Stimulated activated CD4-positive, alpha-beta T cell treated with anti-CD3 and anti-CD28 coated beads, Interleukin-4, amount 100 ng/mL, for 48 hours (primary cell): ENCODE results near the gene CADM2.
"Not testable (repeated sequence)": the region's sequence is repeated elsewhere in the genome, so short reads cannot be mapped to it uniquely, and the experiment has no call there.

Source experiments
- DNase-seq, 2 donors: peaks; one replicate each; pipeline ENCODE4 v3.0.0-alpha.2; 2020; ENCODE audit warnings: low read depth in 2 of 2

Gene CADM2

GRCh38 chr3:85670634-85671205 lies 711.9 kb downstream of the CADM2 start:
- DNase-seq, result no peak

GRCh38 chr3:85672761-85673160 lies 714.0 kb downstream of the CADM2 start:
- no peak for DNase-seq

GRCh38 chr3:85678713-85679112 lies 719.9 kb downstream of the CADM2 start:
- no peak for DNase-seq

- DNase-seq, result no peak
Measured at GRCh38 chr3:85681906-85682305, 723.1 kb downstream of the CADM2 start.

- DNase-seq, result no peak
Measured at GRCh38 chr3:85691196-85691595, 732.4 kb downstream of the CADM2 start.

GRCh38 chr3:85697156-85697555 lies 738.4 kb downstream of the CADM2 start:
- no peak for DNase-seq

- no peak for DNase-seq
Measured at GRCh38 chr3:85706130-85706529, 747.3 kb downstream of the CADM2 start.

- not testable (repeated sequence) for DNase-seq
Measured at GRCh38 chr3:85708325-85708724, 749.5 kb downstream of the CADM2 start.

- no peak for DNase-seq
Measured at GRCh38 chr3:85709346-85709892, 750.6 kb downstream of the CADM2 start.

GRCh38 chr3:85710490-85710889 lies 751.7 kb downstream of the CADM2 start:
- DNase-seq, result no peak

GRCh38 chr3:85721409-85722145 lies 762.8 kb downstream of the CADM2 start:
- no peak for DNase-seq

- no peak for DNase-seq
Measured at GRCh38 chr3:85725809-85726208, 767.0 kb downstream of the CADM2 start.

GRCh38 chr3:85726241-85726640 lies 767.5 kb downstream of the CADM2 start:
- DNase-seq, result no peak

- DNase-seq, result no peak
Measured at GRCh38 chr3:85737846-85738245, 779.1 kb downstream of the CADM2 start.

- no peak for DNase-seq
Measured at GRCh38 chr3:85740561-85740960, 781.8 kb downstream of the CADM2 start.

GRCh38 chr3:85758442-85758841 lies 799.7 kb downstream of the CADM2 start:
- no peak for DNase-seq

GRCh38 chr3:85760342-85760741 lies 801.6 kb downstream of the CADM2 start:
- DNase-seq, result no peak

- DNase-seq, result no peak
Measured at GRCh38 chr3:85780806-85781205, 822.0 kb downstream of the CADM2 start.

- no peak for DNase-seq
Measured at GRCh38 chr3:85781806-85782205, 823.0 kb downstream of the CADM2 start.

- no peak for DNase-seq
Measured at GRCh38 chr3:85783291-85783690, 824.5 kb downstream of the CADM2 start.

GRCh38 chr3:85785766-85786165 lies 827.0 kb downstream of the CADM2 start:
- no peak for DNase-seq

GRCh38 chr3:85790445-85791030 lies 831.7 kb downstream of the CADM2 start:
- no peak for DNase-seq

- no peak for DNase-seq
Measured at GRCh38 chr3:85796140-85796539, 837.4 kb downstream of the CADM2 start.
